Lung microvascular endothelial cell (primary cell): ENCODE data around the gene RECK. TPM values are rescaled to one million over a fixed set of nuclear protein-coding genes. Genes with fewer than 3 reads are reported as not detected.
"Not testable (repeated sequence)": the region's sequence is repeated elsewhere in the genome, so short reads cannot be mapped to it uniquely, and the experiment has no call there.

Source experiments
- DNase-seq, 2 donors: peaks; one replicate each; pipeline versions ENCODE4 v3.0.0 to v3.0.0-alpha.2; 2010; ENCODE audit warnings: low read depth in 2 of 2
- total RNA-seq: library from RNA; depleted of rRNA; stranded (reverse); fragments of >200 nt; gene quantifications from 2 replicates; pipeline ENCODE4 v1.2.1, GENCODE V29; 2014

The RECK gene
- total RNA-seq, 1 donor from 2014 or later, result 25.0 TPM

GRCh38 chr9:36113999-36114398, 77.3 kb downstream of the RECK start:
- DNase-seq, result no peak

- DNase-seq, result no peak
Observed at GRCh38 chr9:36116593-36116992, 79.9 kb downstream of the RECK start.

- no peak for DNase-seq
Observed at GRCh38 chr9:36118201-36118600, 81.5 kb downstream of the RECK start.

- DNase-seq, result no peak
Observed at GRCh38 chr9:36118706-36119105, 82.0 kb downstream of the RECK start.

GRCh38 chr9:36119476-36119875, 82.8 kb downstream of the RECK start:
- DNase-seq, result peak in 1 of 2 donors; percentile 36

- no peak for DNase-seq
Observed at GRCh38 chr9:36120705-36121104, 84.0 kb downstream of the RECK start.

GRCh38 chr9:36121971-36122370, 85.3 kb downstream of the RECK start:
- DNase-seq, result no peak

- no peak for DNase-seq
Observed at GRCh38 chr9:36123515-36123914, 86.8 kb downstream of the RECK start.

- DNase-seq, result no peak
Observed at GRCh38 chr9:36125062-36125855, 88.5 kb downstream of the RECK start.

- DNase-seq, result no peak
Observed at GRCh38 chr9:36126016-36126730, 89.5 kb downstream of the RECK start.

GRCh38 chr9:36127652-36128244, 91.0 kb downstream of the RECK start:
- DNase-seq, result no peak

- no peak for DNase-seq
Observed at GRCh38 chr9:36128349-36128748, 91.6 kb downstream of the RECK start.

GRCh38 chr9:36129139-36129538, 92.4 kb downstream of the RECK start:
- DNase-seq, result no peak

GRCh38 chr9:36131666-36132065, 95.0 kb downstream of the RECK start:
- DNase-seq, result not testable (repeated sequence)

GRCh38 chr9:36132086-36132485, 95.4 kb downstream of the RECK start:
- DNase-seq, result no peak

- DNase-seq, result no peak
Observed at GRCh38 chr9:36134761-36135505, 98.2 kb downstream of the RECK start.

- no peak for DNase-seq
Observed at GRCh38 chr9:36135741-36136271, 99.1 kb downstream of the RECK start.

- DNase-seq, result peak; percentile 71 to 73
Observed at GRCh38 chr9:36136272-36136893, 99.7 kb downstream of the RECK start, which contains the start of gene GLIPR2. GLIPR2 (plus strand) TSS chr9:36136733; CDS start chr9:36136779, 46 bp downstream.

- DNase-seq, result peak; percentile 8 to 26
Observed at GRCh38 chr9:36136894-36137391, 100.2 kb downstream of the RECK start.

- DNase-seq, result peak; percentile 24 to 82
Observed at GRCh38 chr9:36137392-36138004, 100.8 kb downstream of the RECK start.
